K562 (cell line): Measurements from ENCODE around the gene RASGRP2. TPM values are rescaled to one million over a fixed set of nuclear protein-coding genes. Genes with fewer than 3 reads are reported as not detected.

ENCODE experiments used
- ARHGAP35 ChIP-seq: fragments of 450-650 bp; IDR thresholded peaks from 2 replicates; pipeline ENCODE4 v1.6.1; 2018; ENCODE audit not compliant: partially characterized antibody
- ATF7 ChIP-seq: fragments of 450-650 bp; IDR thresholded peaks from 2 replicates; pipeline ENCODE4 v1.7.1; 2014; ENCODE audit warnings: mild to moderate bottlenecking, moderate library complexity
- BRF1 ChIP-seq: IDR thresholded peaks from 3 replicates; pipeline ENCODE4 v1.6.1; 2011; ENCODE audit warnings: borderline replicate concordance, mild to moderate bottlenecking; ENCODE audit not compliant: insufficient read length; ENCODE audit errors: extremely low read depth
- CTCF ChIP-seq, 3 experiments: IDR thresholded peaks in 2 of 3; conservative IDR thresholded peaks in 1 of 3; 2 replicates each; pipeline ENCODE4 v1.5.1; 2011 to 2012; ENCODE audit warnings: low read length in 3 of 3, mild to moderate bottlenecking in 3 of 3, control low read depth in 2 of 3, improper control_type of control experiment in 1 of 3, inconsistent platforms in 1 of 3, low read depth in 1 of 3, mixed read lengths in 1 of 3, moderate library complexity in 1 of 3; ENCODE audit not compliant: insufficient read depth in 2 of 3
- DPF2 ChIP-seq: fragments of 450-650 bp; IDR thresholded peaks from 2 replicates; pipeline ENCODE4 v1.6.1; 2016
- HNRNPH1 ChIP-seq: fragments of 200-400 bp; formaldehyde crosslinking; optimal IDR thresholded peaks from 2 replicates; pipeline ENCODE3; 2017; ENCODE audit warnings: low read depth, mild to moderate bottlenecking, low read length, moderate library complexity
- HNRNPLL ChIP-seq: fragments of 200-400 bp; formaldehyde crosslinking; IDR thresholded peaks from 2 replicates; pipeline ENCODE4 v1.6.1; 2017; ENCODE audit warnings: low read length, low read depth, mild to moderate bottlenecking; ENCODE audit not compliant: poor library complexity, severe bottlenecking
- KDM4B ChIP-seq, 2 experiments: fragments of 450-650 bp in 1 of 2; sonication (generic) in 1 of 2; IDR thresholded peaks; 2 replicates each; pipeline ENCODE4 v1.6.1; 2016 to 2017; ENCODE audit warnings: borderline replicate concordance in 2 of 2, antibody characterized with exemption in 1 of 2, low read depth in 1 of 2, mild to moderate bottlenecking in 1 of 2
- KHSRP ChIP-seq: fragments of 450-650 bp; IDR thresholded peaks from 2 replicates; pipeline ENCODE4 v1.6.1; 2017
- NBN ChIP-seq: fragments of 450-650 bp; IDR thresholded peaks from 2 replicates; pipeline ENCODE4 v1.6.1; 2016; ENCODE audit warnings: low read depth, mild to moderate bottlenecking
- NCOA4 ChIP-seq: fragments of 450-650 bp; IDR thresholded peaks from 2 replicates; pipeline ENCODE4 v1.6.1; 2018; ENCODE audit warnings: mild to moderate bottlenecking; ENCODE audit not compliant: partially characterized antibody
- NCOR1 ChIP-seq: fragments of 450-650 bp; IDR thresholded peaks from 2 replicates; pipeline ENCODE4 v1.6.1; 2016; ENCODE audit warnings: mild to moderate bottlenecking, moderate library complexity
- NR0B1 ChIP-seq: fragments of 450-650 bp; IDR thresholded peaks from one replicate; pipeline ENCODE4 v1.6.1; 2018; ENCODE audit warnings: mild to moderate bottlenecking, moderate library complexity; ENCODE audit not compliant: partially characterized antibody
- RBM15 ChIP-seq: fragments of 200-400 bp; formaldehyde crosslinking; IDR thresholded peaks from 2 replicates; pipeline ENCODE4 v1.6.1; 2018; ENCODE audit warnings: mild to moderate bottlenecking, low read length, moderate library complexity; ENCODE audit not compliant: insufficient read depth
- SIN3A ChIP-seq, 2 experiments: fragments of 150-350 bp in 1 of 2; IDR thresholded peaks; 2 replicates each; pipeline ENCODE4 v1.6.1; 2011 to 2016; ENCODE audit warnings: borderline replicate concordance in 2 of 2, low read depth in 2 of 2, low read length in 2 of 2, mild to moderate bottlenecking in 2 of 2, moderate library complexity in 2 of 2; ENCODE audit not compliant: control insufficient read depth in 1 of 2
- SMARCB1 ChIP-seq: IDR thresholded peaks from 2 replicates; pipeline ENCODE4 v1.6.1; 2011; ENCODE audit warnings: improper control_type of control experiment, low read depth; ENCODE audit not compliant: insufficient read length
- SRSF3 ChIP-seq: fragments of 200-400 bp; formaldehyde crosslinking; IDR thresholded peaks from 2 replicates; pipeline ENCODE4 v1.6.1; 2016; ENCODE audit warnings: mild to moderate bottlenecking, low read length, moderate library complexity; ENCODE audit not compliant: insufficient read depth
- TCF7 ChIP-seq: sonication (generic); IDR thresholded peaks from 2 replicates; pipeline ENCODE4 v1.6.1; 2016; ENCODE audit warnings: antibody characterized with exemption, borderline replicate concordance
- ZNF699 ChIP-seq: fragments of 250-450 bp; sonication (Bioruptor Pico); IDR thresholded peaks from 2 replicates; pipeline ENCODE4 v1.8.0; 2021; ENCODE audit warnings: mild to moderate bottlenecking, moderate library complexity; ENCODE audit not compliant: insufficient replicate concordance
- ZNF764 ChIP-seq: fragments of 250-450 bp; sonication (Bioruptor Pico); IDR thresholded peaks from 2 replicates; pipeline ENCODE4 v1.4.0; 2020; ENCODE audit warnings: low read depth, mild to moderate bottlenecking, moderate library complexity
- ZNF766 ChIP-seq: fragments of 200-800 bp; sonication (Bioruptor generic); conservative IDR thresholded peaks from 2 replicates; pipeline ENCODE4 v1.6.1; 2016; ENCODE audit warnings: missing genetic modification characterization, missing compliant biosample characterization
- polyA plus RNA-seq, 8 experiments: library from polyadenylated mRNA; depleted of rRNA in 4 of 8; stranded (reverse) in 5 of 8; unstranded in 3 of 8; fragments of >200 nt; fragmentation: Nextera tagmentation in 2 of 8; fragmentation: Illumina TruSeq in 1 of 8; extraction: Ambion mirVana in 2 of 8; extraction: Trizol in 1 of 8; gene quantifications; 2 replicates each; pipeline versions ENCODE4 v1.2.1 to v1.2.3, GENCODE V29; 2011 to 2014; ENCODE audit warnings: inconsistent platforms in 1 of 8, missing spikeins in 1 of 8
- total RNA-seq, 7 experiments: library from RNA; depleted of rRNA in 6 of 7; stranded (reverse); fragments of >200 nt in 6 of 7; fragmentation: Illumina TruSeq in 2 of 7; extraction: Trizol in 2 of 7; gene quantifications; 2 replicates each; pipeline versions ENCODE4 v1.2.1 to v1.2.3, GENCODE V29; 2011 to 2021; ENCODE audit warnings: low replicate concordance in 1 of 7
- TF ChIP-seq, protein P1 (sequence below): fragments of 250-450 bp; sonication (Bioruptor Pico); IDR thresholded peaks from 2 replicates; pipeline ENCODE4 v1.6.1; 2021; ENCODE audit warnings: mild to moderate bottlenecking
- TF ChIP-seq, protein P2 (sequence below): sonication (generic); formaldehyde crosslinking; IDR thresholded peaks from 2 replicates; pipeline ENCODE4 v1.8.0; 2022; ENCODE audit warnings: mild to moderate bottlenecking, missing genetic modification reagents

Gene RASGRP2
- total and polyA plus RNA-seq, 9 of the 15 experiments (the other 6 are each of a cell fraction or from before 2014, with no cell fraction given) = 0.87 to 22.7 (median 5.5) TPM

DNA sequence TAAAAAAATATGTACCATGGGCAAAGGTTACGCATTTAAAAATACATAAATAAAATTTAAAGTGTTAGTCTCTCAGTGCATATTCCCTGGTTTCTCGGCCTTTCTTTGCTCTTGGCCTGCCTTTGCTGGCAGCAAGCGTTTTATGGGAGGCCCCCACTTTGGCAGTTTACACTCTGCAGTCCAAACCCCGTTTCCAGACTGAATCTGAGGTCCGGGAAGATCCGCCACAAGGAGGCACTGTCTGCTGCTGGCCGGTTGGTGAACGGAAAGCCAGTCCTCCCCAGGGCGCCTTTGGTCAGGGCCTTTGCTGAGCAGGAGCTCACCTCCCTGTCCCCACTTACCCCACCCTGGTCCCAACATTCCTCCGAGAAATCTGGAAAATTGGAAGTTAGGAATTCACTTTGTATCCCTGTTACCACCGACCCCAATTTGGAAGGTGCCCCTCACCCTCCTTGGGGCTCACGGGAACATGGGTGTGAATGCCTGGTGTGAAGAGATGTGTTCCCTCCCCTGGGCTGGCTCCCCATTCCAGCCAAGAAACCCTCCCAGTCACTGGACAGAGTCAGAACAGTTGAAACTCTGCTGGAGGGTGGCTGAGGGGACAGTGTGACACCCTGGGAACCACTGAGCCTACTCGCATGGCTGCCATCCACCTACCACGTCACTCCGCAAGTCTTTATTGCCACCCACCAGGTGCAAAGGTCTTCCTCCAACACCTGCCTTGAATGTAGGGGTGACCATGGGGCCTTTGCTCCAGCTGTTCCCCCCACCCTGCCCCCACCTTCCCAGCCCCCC lies 43.8 kb upstream of the RASGRP2 start (continued):
- TF ChIP-seq, protein P1, sequence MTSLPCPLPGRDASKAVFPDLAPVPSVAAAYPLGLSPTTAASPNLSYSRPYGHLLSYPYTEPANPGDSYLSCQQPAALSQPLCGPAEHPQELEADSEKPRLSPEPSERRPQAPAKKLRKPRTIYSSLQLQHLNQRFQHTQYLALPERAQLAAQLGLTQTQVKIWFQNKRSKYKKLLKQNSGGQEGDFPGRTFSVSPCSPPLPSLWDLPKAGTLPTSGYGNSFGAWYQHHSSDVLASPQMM = no peak
- TF ChIP-seq ZNF764 (CRISPR knock-in tag) (no peak), ZNF766 (CRISPR knock-in tag) (no peak), ARHGAP35 (no peak), ZNF699 (no peak), BRF1 (no peak), KDM4B (IDR thresholded peaks at IDR 0.05; ENCODE audit: borderline replicate concordance in 2 of 2, low read depth in 1 of 2) (no peak), CTCF (IDR thresholded peaks at IDR 0.05 in 2 of 3, conservative IDR thresholded peaks at IDR 0.05 in 1 of 3; ENCODE audit: insufficient read depth in 2 of 3, low read depth in 1 of 3, low read length in 3 of 3) (peak; percentile 85 to 92 (median 91)), HNRNPLL (no peak), SMARCB1 (no peak), ATF7 (0 out of 2 replicates have a peak, but pooled peaks have one; percentile 22), NCOA4 (no peak), NCOR1 (no peak), SRSF3 (no peak), HNRNPH1 (no peak), SIN3A (IDR thresholded peaks at IDR 0.05; ENCODE audit: borderline replicate concordance in 2 of 2, control insufficient read depth in 1 of 2, low read depth in 2 of 2, low read length in 2 of 2) (no peak), NBN (no peak), KHSRP (no peak), RBM15 (no peak), NR0B1 (no peak), DPF2 (no peak), TCF7 (no peak)
- TF ChIP-seq, protein P2, sequence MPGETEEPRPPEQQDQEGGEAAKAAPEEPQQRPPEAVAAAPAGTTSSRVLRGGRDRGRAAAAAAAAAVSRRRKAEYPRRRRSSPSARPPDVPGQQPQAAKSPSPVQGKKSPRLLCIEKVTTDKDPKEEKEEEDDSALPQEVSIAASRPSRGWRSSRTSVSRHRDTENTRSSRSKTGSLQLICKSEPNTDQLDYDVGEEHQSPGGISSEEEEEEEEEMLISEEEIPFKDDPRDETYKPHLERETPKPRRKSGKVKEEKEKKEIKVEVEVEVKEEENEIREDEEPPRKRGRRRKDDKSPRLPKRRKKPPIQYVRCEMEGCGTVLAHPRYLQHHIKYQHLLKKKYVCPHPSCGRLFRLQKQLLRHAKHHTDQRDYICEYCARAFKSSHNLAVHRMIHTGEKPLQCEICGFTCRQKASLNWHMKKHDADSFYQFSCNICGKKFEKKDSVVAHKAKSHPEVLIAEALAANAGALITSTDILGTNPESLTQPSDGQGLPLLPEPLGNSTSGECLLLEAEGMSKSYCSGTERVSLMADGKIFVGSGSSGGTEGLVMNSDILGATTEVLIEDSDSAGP (CRISPR knock-in tag) = no peak
